Caco-2 (cell line): ENCODE results near the gene CERK. TPM values are rescaled to one million over a fixed set of nuclear protein-coding genes. Genes with fewer than 3 reads are reported as not detected.

ENCODE experiments used
- BruUV-seq: library from RNA; stranded (reverse); fragments of 400-500 nt; replicated peaks from 2 replicates; lab custom pipeline; 2021; lab: Mats Ljungman, UMichigan
- CTCF ChIA-PET: fragments of 300-600 bp; sonication (Branson Sonifier 250); formaldehyde crosslinking; loops from one replicate; lab custom pipeline; 2022; ENCODE audit warnings: antibody characterized with exemption; lab: Charles Lee
- POLR2A ChIA-PET: fragments of 300-600 bp; sonication (Branson Sonifier 250); formaldehyde crosslinking; loops from one replicate; lab custom pipeline; 2022; ENCODE audit warnings: antibody characterized with exemption; lab: Charles Lee
- DNase-seq, 2 experiments: peaks; one replicate each; pipeline versions ENCODE4 v3.0.0 to v3.0.0-alpha.2; 2020 to 2022
- H3K27me3 ChIP-seq: replicated peaks from 2 replicates; pipeline ENCODE4 v1.6.0; 2011; ENCODE audit warnings: low read length; ENCODE audit not compliant: control insufficient read depth, insufficient read depth
- H3K36me3 ChIP-seq: 2 replicates; pipeline ENCODE4 v1.5.1; 2011; ENCODE audit warnings: low read length; ENCODE audit not compliant: control insufficient read depth, insufficient read depth
- H3K4me1 ChIP-seq: fragments of 250-450 bp; sonication (Bioruptor Pico); 2 replicates; pipeline ENCODE4 v1.5.1; 2020; ENCODE audit warnings: mild to moderate bottlenecking
- H3K4me3 ChIP-seq: 2 replicates; pipeline ENCODE4 v1.5.1; 2011; ENCODE audit warnings: low read depth, mild to moderate bottlenecking, control low read depth, low read length
- H3K9me3 ChIP-seq: fragments of 250-450 bp; sonication (Bioruptor Pico); 2 replicates; pipeline ENCODE4 v1.5.1; 2020; ENCODE audit warnings: mild to moderate bottlenecking, moderate library complexity
- H3K27ac Mint-ChIP-seq: one replicate; pipeline ENCODE4 v1.8.0; 2022; ENCODE audit warnings: mixed read lengths; ENCODE audit not compliant: unreplicated experiment
- H3K27me3 Mint-ChIP-seq: one replicate; pipeline ENCODE4 v1.8.0; 2022; ENCODE audit warnings: mixed read lengths; ENCODE audit not compliant: insufficient read depth, unreplicated experiment
- H3K36me3 Mint-ChIP-seq: one replicate; pipeline ENCODE4 v1.8.0; 2022; ENCODE audit warnings: mild to moderate bottlenecking, mixed read lengths; ENCODE audit not compliant: insufficient read depth, unreplicated experiment
- H3K4me1 Mint-ChIP-seq: one replicate; pipeline ENCODE4 v1.8.0; 2022; ENCODE audit warnings: low read depth, mixed read lengths; ENCODE audit not compliant: unreplicated experiment
- H3K4me3 Mint-ChIP-seq: one replicate; pipeline ENCODE4 v1.8.0; 2022; ENCODE audit warnings: mild to moderate bottlenecking, moderate library complexity, mixed read lengths; ENCODE audit not compliant: unreplicated experiment
- H3K9me3 Mint-ChIP-seq: one replicate; pipeline ENCODE4 v1.8.0; 2022; ENCODE audit warnings: mixed read lengths; ENCODE audit not compliant: unreplicated experiment
- CTCF ChIP-seq, 2 experiments: fragments of 200-600 bp in 1 of 2; IDR thresholded peaks; 1 replicate in 1 of 2; 2 replicates in 1 of 2; pipeline versions ENCODE4 v1.5.1 to v1.8.0; 2011 to 2022; ENCODE audit warnings: antibody characterized with exemption in 1 of 2, control low read depth in 1 of 2, inconsistent platforms in 1 of 2, low read depth in 1 of 2, low read length in 1 of 2, mild to moderate bottlenecking in 1 of 2, moderate library complexity in 1 of 2; ENCODE audit not compliant: insufficient read depth in 1 of 2, severe bottlenecking in 1 of 2, unreplicated experiment in 1 of 2
- intact Hi-C: fragments of 100-400 bp; cut with micrococcal nuclease; formaldehyde crosslinking; loops from one replicate; pipeline ENCODE4 v1.10.0; 2022; ENCODE audit not compliant: unreplicated experiment
- total RNA-seq: library from RNA; stranded (reverse); gene quantifications from 2 replicates; pipeline ENCODE4 v1.2.3, GENCODE V29; 2022

The CERK gene
- total RNA-seq, 1 experiment from 2014 or later, result 35.0 TPM

GRCh38 chr22:46678785-46679700 lies 59.0 kb downstream of the CERK start:
- Histone ChIP-seq H3K9me3 (no peaks in the 10 kb centered on the region), H3K4me3 (no peak overlapping the region), H3K36me3 (no peaks in the 10 kb centered on the region), H3K4me1 (no peaks in the 10 kb centered on the region), H3K27me3 (no peaks in the 10 kb centered on the region)
- CTCF ChIA-PET, result no interaction called here
- TF ChIP-seq CTCF (IDR thresholded peaks at IDR 0.05; ENCODE audit: insufficient read depth in 1 of 2, low read depth in 1 of 2, low read length in 1 of 2, severe bottlenecking in 1 of 2, unreplicated experiment in 1 of 2), result no peak
- no peak overlapping the region for H3K27ac Mint-ChIP-seq
- intact Hi-C loops, result no loop called here
- no TSS peak for BruUV-seq
- DNase-seq, result no peak
- H3K4me1 Mint-ChIP-seq, result no peaks in the 10 kb centered on the region
- no peak overlapping the region for H3K4me3 Mint-ChIP-seq
- no peaks in the 10 kb centered on the region for H3K9me3 Mint-ChIP-seq
- POLR2A ChIA-PET, result no interaction called here
- H3K27me3 Mint-ChIP-seq, result no peaks in the 10 kb centered on the region
- H3K36me3 Mint-ChIP-seq, result peaks cover 10% of the 10 kb centered on the region

GRCh38 chr22:46678003-46678657 lies 59.9 kb downstream of the CERK start:
- no peak for TF ChIP-seq CTCF (IDR thresholded peaks at IDR 0.05; ENCODE audit: insufficient read depth in 1 of 2, low read depth in 1 of 2, low read length in 1 of 2, severe bottlenecking in 1 of 2, unreplicated experiment in 1 of 2)
- ChIA-PET CTCF (no interaction called here), POLR2A (no interaction called here)
- DNase-seq, result no peak
- no TSS peak for BruUV-seq
- Mint-ChIP-seq H3K4me3 (no peak overlapping the region), H3K27me3 (no peaks in the 10 kb centered on the region), H3K27ac (no peak overlapping the region), H3K4me1 (no peaks in the 10 kb centered on the region), H3K36me3 (peaks cover 10% of the 10 kb centered on the region), H3K9me3 (no peaks in the 10 kb centered on the region)
- Histone ChIP-seq H3K36me3 (no peaks in the 10 kb centered on the region), H3K4me1 (no peaks in the 10 kb centered on the region), H3K27me3 (no peaks in the 10 kb centered on the region), H3K9me3 (no peaks in the 10 kb centered on the region), H3K4me3 (no peak overlapping the region)
- intact Hi-C loops, result no loop called here

DNA sequence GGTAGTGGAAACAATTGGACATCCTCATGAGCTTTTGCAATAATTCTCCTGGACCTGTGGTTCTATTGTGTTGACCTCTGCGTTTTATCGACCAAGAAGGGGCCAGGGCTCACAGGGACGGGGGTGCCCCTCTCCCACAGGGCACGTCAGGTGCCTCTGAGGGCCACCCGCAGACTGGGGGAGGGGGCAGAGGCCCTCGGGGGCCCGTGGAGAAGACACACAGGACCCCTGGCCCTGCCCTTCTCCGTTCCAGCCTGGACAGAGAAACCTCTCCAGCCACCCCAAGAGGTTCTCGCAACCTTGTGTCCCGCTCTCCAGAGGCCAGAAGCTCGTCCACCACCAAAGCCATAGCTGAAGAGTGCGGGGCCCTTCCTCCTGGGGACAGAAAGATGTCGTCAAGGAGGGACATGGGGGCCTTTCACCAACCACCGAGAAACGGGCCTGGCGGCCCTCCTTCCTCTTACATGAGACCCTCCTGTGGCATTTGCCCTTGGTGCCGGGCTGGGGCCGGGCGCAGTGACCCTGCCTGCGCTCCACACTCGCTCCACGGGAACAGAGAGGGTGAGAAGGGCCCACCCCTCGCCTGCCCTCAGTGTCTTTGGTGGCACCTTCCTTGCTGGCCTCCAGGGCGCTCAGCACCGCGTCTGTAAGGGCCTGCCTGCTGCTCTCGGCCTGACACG lies 60.6 kb downstream of the CERK start:
- POLR2A ChIA-PET, result no interaction called here
- H3K9me3 ChIP-seq, result no peaks in the 10 kb centered on the region
- no peak overlapping the region for H3K4me3 ChIP-seq
- Mint-ChIP-seq H3K27ac (no peak overlapping the region), H3K4me3 (no peak overlapping the region), H3K4me1 (no peaks in the 10 kb centered on the region), H3K9me3 (no peaks in the 10 kb centered on the region), H3K36me3 (peaks cover 10% of the 10 kb centered on the region), H3K27me3 (no peaks in the 10 kb centered on the region)
- no peaks in the 10 kb centered on the region for H3K27me3 ChIP-seq
- H3K36me3 ChIP-seq, result no peaks in the 10 kb centered on the region
- intact Hi-C loops, result no loop called here
- BruUV-seq, result no TSS peak
- no peak for DNase-seq
- CTCF ChIA-PET, result interaction anchor here (1.0 kb wide), 1 partner anchor 81 kb away, joined by 6 read pairs; no protein-coding TSS in a partner anchor
- H3K4me1 ChIP-seq, result no peaks in the 10 kb centered on the region
- TF ChIP-seq CTCF (IDR thresholded peaks at IDR 0.05; ENCODE audit: insufficient read depth in 1 of 2, low read depth in 1 of 2, low read length in 1 of 2, severe bottlenecking in 1 of 2, unreplicated experiment in 1 of 2), result no peak
